ENCODE measurements around the gene TMC1. TPM values are rescaled to one million over a fixed set of nuclear protein-coding genes. Genes with fewer than 3 reads are reported as not detected.

The TMC1 gene
- total RNA-seq, 2 donors from 2014 or later = 0.09 TPM; not detected in 1

GRCh38 chr9:72649127-72649442, 127.7 kb downstream of the TMC1 start:
- H3K27me3 Mint-ChIP-seq (ENCODE audit: insufficient read depth) = no peaks in the 10 kb centered on the region
- Histone ChIP-seq H3K4me1 (ENCODE audit: control insufficient read depth, insufficient read depth, low read length) (no peaks in the 10 kb centered on the region), H3K9me3 (ENCODE audit: control insufficient read depth, low read length) (no peaks in the 10 kb centered on the region), H3K36me3 (ENCODE audit: control insufficient read depth, insufficient read depth, low read length) (no peaks in the 10 kb centered on the region), H3K27ac (ENCODE audit: low read depth, low read length) (no peak overlapping the region), H3K9ac (ENCODE audit: extremely low read depth, low read length, poor library complexity, severe bottlenecking) (no peak overlapping the region), H3K27me3 (ENCODE audit: control insufficient read depth, insufficient read depth, low read length, poor library complexity, severe bottlenecking) (no peaks in the 10 kb centered on the region), H3K4me3 (ENCODE audit: low read length) (no peak overlapping the region)
- no peaks in the 10 kb centered on the region for H3K9me3 Mint-ChIP-seq
- WGBS, 2 experiments (ENCODE audit: insufficient coverage in 1 of 2, insufficient read length in 1 of 2) = 17 to 39% methylated on average over 1 of the region's 1 CpG
- no peak overlapping the region for H3K4me3 Mint-ChIP-seq
- H3K4me1 Mint-ChIP-seq = peaks cover 4% of the 10 kb centered on the region
- no peak overlapping the region for H3K27ac Mint-ChIP-seq
- no peak for DNase-seq
- no peak for TF ChIP-seq CTCF (conservative IDR thresholded peaks at IDR 0.05)
- no peaks in the 10 kb centered on the region for H3K36me3 Mint-ChIP-seq (ENCODE audit: low read depth)

GRCh38 chr9:72650206-72650605, 128.8 kb downstream of the TMC1 start:
- H3K4me1 Mint-ChIP-seq = peaks cover 9% of the 10 kb centered on the region
- no peaks in the 10 kb centered on the region for H3K36me3 Mint-ChIP-seq (ENCODE audit: low read depth)
- 100% methylated on average over 1 to 2 of the region's 2 CpGs for WGBS, 2 experiments (ENCODE audit: insufficient coverage in 1 of 2, insufficient read length in 1 of 2)

GRCh38 chr9:72656021-72656420, 134.6 kb downstream of the TMC1 start:
- Mint-ChIP-seq H3K4me1 (peaks cover 13% of the 10 kb centered on the region), H3K9me3 (no peaks in the 10 kb centered on the region), H3K4me3 (no peak overlapping the region), H3K27ac (no peak overlapping the region), H3K27me3 (ENCODE audit: insufficient read depth) (no peaks in the 10 kb centered on the region), H3K36me3 (ENCODE audit: low read depth) (no peaks in the 10 kb centered on the region)
- no peak for DNase-seq
- Histone ChIP-seq H3K27ac (ENCODE audit: low read depth, low read length) (no peak overlapping the region), H3K36me3 (ENCODE audit: control insufficient read depth, insufficient read depth, low read length) (no peaks in the 10 kb centered on the region), H3K9ac (ENCODE audit: extremely low read depth, low read length, poor library complexity, severe bottlenecking) (no peak overlapping the region), H3K27me3 (ENCODE audit: control insufficient read depth, insufficient read depth, low read length, poor library complexity, severe bottlenecking) (no peaks in the 10 kb centered on the region), H3K9me3 (ENCODE audit: control insufficient read depth, low read length) (no peaks in the 10 kb centered on the region), H3K4me1 (ENCODE audit: control insufficient read depth, insufficient read depth, low read length) (no peaks in the 10 kb centered on the region), H3K4me3 (ENCODE audit: low read length) (no peak overlapping the region)
- WGBS, 2 experiments (ENCODE audit: insufficient coverage in 1 of 2, insufficient read length in 1 of 2) = 97 to 99% methylated on average over 12 of the region's 12 CpGs
- TF ChIP-seq CTCF (conservative IDR thresholded peaks at IDR 0.05) = no peak

More at GRCh38 chr9:72650206-72650605, 128.8 kb downstream of the TMC1 start:
- Histone ChIP-seq H3K36me3 (ENCODE audit: control insufficient read depth, insufficient read depth, low read length) (no peaks in the 10 kb centered on the region), H3K27me3 (ENCODE audit: control insufficient read depth, insufficient read depth, low read length, poor library complexity, severe bottlenecking) (no peaks in the 10 kb centered on the region), H3K9ac (ENCODE audit: extremely low read depth, low read length, poor library complexity, severe bottlenecking) (no peak overlapping the region), H3K4me1 (ENCODE audit: control insufficient read depth, insufficient read depth, low read length) (no peaks in the 10 kb centered on the region), H3K27ac (ENCODE audit: low read depth, low read length) (no peak overlapping the region), H3K4me3 (ENCODE audit: low read length) (no peak overlapping the region), H3K9me3 (ENCODE audit: control insufficient read depth, low read length) (no peaks in the 10 kb centered on the region)
- DNase-seq = no peak
- Mint-ChIP-seq H3K27me3 (ENCODE audit: insufficient read depth) (no peaks in the 10 kb centered on the region), H3K27ac (no peak overlapping the region), H3K4me3 (no peak overlapping the region), H3K9me3 (no peaks in the 10 kb centered on the region)
- TF ChIP-seq CTCF (conservative IDR thresholded peaks at IDR 0.05) = no peak
